Osteoblast (primary cell): Measurements from ENCODE around the gene SPOCD1. TPM values are rescaled to one million over a fixed set of nuclear protein-coding genes. Genes with fewer than 3 reads are reported as not detected.
"Not testable (repeated sequence)": the region's sequence is repeated elsewhere in the genome, so short reads cannot be mapped to it uniquely, and the experiment has no call there.

Experiments used
- DNase-seq: peaks from one replicate; pipeline ENCODE4 v3.0.0; 2011; ENCODE audit warnings: low spot score, mixed read lengths; ENCODE audit not compliant: insufficient read length; ENCODE audit errors: missing footprints
- H2AFZ ChIP-seq: 2 replicates; pipeline ENCODE4 v1.6.0; 2011; ENCODE audit warnings: mild to moderate bottlenecking, low read length
- H3K27ac ChIP-seq: 2 replicates; pipeline ENCODE4 v1.5.1; 2011; ENCODE audit warnings: mild to moderate bottlenecking, low read depth, low read length, moderate library complexity
- H3K27me3 ChIP-seq: 2 replicates; pipeline ENCODE4 v1.6.0; 2012; ENCODE audit warnings: mild to moderate bottlenecking, control low read depth, inconsistent platforms, low read length, moderate library complexity; ENCODE audit not compliant: insufficient read depth
- H3K36me3 ChIP-seq: 2 replicates; pipeline ENCODE4 v1.5.1; 2011; ENCODE audit warnings: mild to moderate bottlenecking, low read length, control low read depth, moderate library complexity; ENCODE audit not compliant: insufficient read depth
- H3K4me1 ChIP-seq: 2 replicates; pipeline ENCODE4 v1.5.1; 2011; ENCODE audit warnings: mild to moderate bottlenecking, low read length, control low read depth, moderate library complexity; ENCODE audit not compliant: insufficient read depth
- H3K4me2 ChIP-seq: 2 replicates; pipeline ENCODE4 v1.6.0; 2011; ENCODE audit warnings: mild to moderate bottlenecking, low read length; ENCODE audit not compliant: insufficient read depth
- H3K4me3 ChIP-seq: fragments of 200-600 bp; sonication (generic); 3 replicates; pipeline ENCODE4 v1.5.1; 2012; ENCODE audit warnings: mild to moderate bottlenecking, low read length, inconsistent platforms; ENCODE audit not compliant: insufficient read depth
- H3K79me2 ChIP-seq: 2 replicates; pipeline ENCODE4 v1.6.0; 2012; ENCODE audit warnings: mild to moderate bottlenecking, low read length, control low read depth, inconsistent platforms; ENCODE audit not compliant: insufficient read depth
- H3K9me3 ChIP-seq: 2 replicates; pipeline ENCODE4 v1.5.1; 2011; ENCODE audit warnings: low read depth, low read length, control low read depth
- H4K20me1 ChIP-seq: 2 replicates; pipeline ENCODE4 v1.6.0; 2012; ENCODE audit warnings: mild to moderate bottlenecking, low read length, control low read depth; ENCODE audit not compliant: insufficient read depth
- total RNA-seq: library from RNA; depleted of rRNA; stranded (reverse); fragments of >200 nt; gene quantifications from 2 replicates; pipeline ENCODE4 v1.2.3, GENCODE V29; 2012
- TF ChIP-seq, protein P1 (sequence below): IDR thresholded peaks from 2 replicates; pipeline ENCODE4 v1.5.1; 2011; ENCODE audit warnings: mild to moderate bottlenecking, low read depth, low read length, moderate library complexity; ENCODE audit errors: extremely low read depth

Gene SPOCD1
- total RNA-seq, 1 donor: 58.6 TPM

DNA sequence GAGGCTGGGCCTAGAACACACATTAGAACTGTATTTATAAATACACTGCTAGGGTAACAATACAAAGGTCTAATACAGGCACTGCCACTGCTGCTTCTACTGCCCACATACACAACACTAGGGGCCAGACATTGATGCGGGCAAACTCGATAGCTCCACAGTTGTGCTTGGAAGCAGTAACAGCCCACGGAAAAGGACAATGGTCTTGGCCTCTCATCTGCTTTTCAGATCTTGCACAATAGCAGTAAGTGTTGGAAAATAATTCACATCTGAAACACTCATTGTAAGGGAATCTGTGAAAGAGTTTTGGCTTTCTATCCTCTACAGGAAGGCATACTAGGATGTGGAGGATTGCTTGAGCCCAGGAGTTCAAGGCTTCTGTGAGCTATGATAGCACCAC is 6.9 kb upstream of the SPOCD1 start:
- Histone ChIP-seq H3K4me2 (no peak overlapping the region), H3K4me1 (peaks cover 4% of the 10 kb centered on the region), H3K9me3 (no peaks in the 10 kb centered on the region), H4K20me1 (no peaks in the 10 kb centered on the region), H3K79me2 (no peaks in the 10 kb centered on the region), H3K27ac (no peak overlapping the region), H3K27me3 (no peaks in the 10 kb centered on the region), H3K4me3 (no peak overlapping the region), H3K36me3 (no peaks in the 10 kb centered on the region), H2AFZ (peak overlapping the region; percentile 5)
- TF ChIP-seq, protein P1, sequence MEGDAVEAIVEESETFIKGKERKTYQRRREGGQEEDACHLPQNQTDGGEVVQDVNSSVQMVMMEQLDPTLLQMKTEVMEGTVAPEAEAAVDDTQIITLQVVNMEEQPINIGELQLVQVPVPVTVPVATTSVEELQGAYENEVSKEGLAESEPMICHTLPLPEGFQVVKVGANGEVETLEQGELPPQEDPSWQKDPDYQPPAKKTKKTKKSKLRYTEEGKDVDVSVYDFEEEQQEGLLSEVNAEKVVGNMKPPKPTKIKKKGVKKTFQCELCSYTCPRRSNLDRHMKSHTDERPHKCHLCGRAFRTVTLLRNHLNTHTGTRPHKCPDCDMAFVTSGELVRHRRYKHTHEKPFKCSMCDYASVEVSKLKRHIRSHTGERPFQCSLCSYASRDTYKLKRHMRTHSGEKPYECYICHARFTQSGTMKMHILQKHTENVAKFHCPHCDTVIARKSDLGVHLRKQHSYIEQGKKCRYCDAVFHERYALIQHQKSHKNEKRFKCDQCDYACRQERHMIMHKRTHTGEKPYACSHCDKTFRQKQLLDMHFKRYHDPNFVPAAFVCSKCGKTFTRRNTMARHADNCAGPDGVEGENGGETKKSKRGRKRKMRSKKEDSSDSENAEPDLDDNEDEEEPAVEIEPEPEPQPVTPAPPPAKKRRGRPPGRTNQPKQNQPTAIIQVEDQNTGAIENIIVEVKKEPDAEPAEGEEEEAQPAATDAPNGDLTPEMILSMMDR: no peak
- peak; percentile 41 for DNase-seq

DNA sequence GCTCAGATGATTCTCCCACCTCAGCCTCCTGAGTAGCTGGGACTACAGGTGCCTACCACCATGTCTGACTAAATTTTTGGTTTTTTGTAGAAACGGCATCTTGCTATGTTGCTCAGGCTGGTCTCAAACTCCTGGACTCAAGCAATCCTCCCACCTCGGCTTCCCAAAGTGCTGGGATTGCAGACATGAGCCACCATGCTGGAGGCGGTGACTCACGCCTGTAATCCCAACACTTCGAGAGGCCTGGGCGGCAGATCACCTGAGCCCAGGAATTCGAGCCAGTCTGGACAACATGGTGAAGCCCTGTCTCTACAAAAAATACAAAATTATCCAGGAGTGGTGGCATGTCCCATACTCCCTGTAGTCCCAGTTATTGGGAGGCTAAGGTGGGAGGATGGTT is 4.4 kb upstream of the SPOCD1 start:
- H3K27me3 ChIP-seq, DNase-seq, H3K4me3 ChIP-seq, H3K79me2 ChIP-seq, H2AFZ ChIP-seq, H3K4me1 ChIP-seq, H4K20me1 ChIP-seq, H3K9me3 ChIP-seq, H3K36me3 ChIP-seq, H3K4me2 ChIP-seq, H3K27ac ChIP-seq: not testable (repeated sequence)

DNA sequence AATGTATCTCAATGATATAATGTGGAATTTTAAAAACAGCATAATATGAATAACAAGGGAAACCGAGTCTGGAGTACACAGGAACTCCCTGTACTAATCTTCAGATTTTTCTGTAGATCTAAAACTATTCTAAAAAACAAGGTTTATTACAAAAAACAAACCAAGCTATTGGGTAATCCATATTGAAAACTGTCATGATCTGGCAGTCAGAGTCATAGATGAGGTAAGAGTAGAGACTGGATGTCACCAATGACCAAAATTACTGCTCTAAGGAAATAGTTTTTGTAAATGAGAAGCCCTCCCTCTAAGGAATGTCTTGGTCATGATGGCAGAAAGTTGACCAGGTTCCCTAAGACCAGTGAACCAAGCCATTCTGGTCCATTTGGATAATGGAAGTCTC is 2.4 kb upstream of the SPOCD1 start:
- H3K4me2 ChIP-seq: no peak overlapping the region
- H3K27me3 ChIP-seq: no peaks in the 10 kb centered on the region
- H3K79me2 ChIP-seq: no peaks in the 10 kb centered on the region
- H2AFZ ChIP-seq: no peak overlapping the region
- peaks cover 4% of the 10 kb centered on the region for H3K4me1 ChIP-seq
- DNase-seq: no peak
- no peaks in the 10 kb centered on the region for H4K20me1 ChIP-seq
- no peaks in the 10 kb centered on the region for H3K36me3 ChIP-seq
- no peak overlapping the region for H3K27ac ChIP-seq
- TF ChIP-seq, protein P1: no peak
- H3K4me3 ChIP-seq: no peak overlapping the region
- H3K9me3 ChIP-seq: no peaks in the 10 kb centered on the region

DNA sequence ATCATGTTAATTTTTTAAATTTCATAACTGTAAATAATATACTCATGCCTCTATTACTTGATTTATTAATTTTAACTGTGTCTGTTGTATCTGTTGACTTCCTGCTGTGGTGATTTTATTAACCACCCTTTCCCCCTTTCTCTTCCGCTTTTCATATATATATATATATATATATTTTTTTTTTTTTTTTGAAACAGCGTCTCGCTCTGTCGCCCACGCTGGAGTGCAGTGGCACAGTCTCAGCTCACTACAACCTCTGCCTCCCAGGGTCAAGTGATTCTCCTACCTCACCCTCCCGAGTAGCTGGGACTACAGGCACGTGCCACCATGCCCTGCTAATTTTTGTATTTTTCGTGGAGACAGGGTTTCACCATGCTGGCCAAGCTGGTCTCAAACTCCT is 1.1 kb upstream of the SPOCD1 start:
- not testable (repeated sequence) for DNase-seq, H3K4me1 ChIP-seq, H3K79me2 ChIP-seq, H3K27ac ChIP-seq, H3K9me3 ChIP-seq, H3K27me3 ChIP-seq, H4K20me1 ChIP-seq, H3K36me3 ChIP-seq, H3K4me3 ChIP-seq, H2AFZ ChIP-seq, H3K4me2 ChIP-seq

DNA sequence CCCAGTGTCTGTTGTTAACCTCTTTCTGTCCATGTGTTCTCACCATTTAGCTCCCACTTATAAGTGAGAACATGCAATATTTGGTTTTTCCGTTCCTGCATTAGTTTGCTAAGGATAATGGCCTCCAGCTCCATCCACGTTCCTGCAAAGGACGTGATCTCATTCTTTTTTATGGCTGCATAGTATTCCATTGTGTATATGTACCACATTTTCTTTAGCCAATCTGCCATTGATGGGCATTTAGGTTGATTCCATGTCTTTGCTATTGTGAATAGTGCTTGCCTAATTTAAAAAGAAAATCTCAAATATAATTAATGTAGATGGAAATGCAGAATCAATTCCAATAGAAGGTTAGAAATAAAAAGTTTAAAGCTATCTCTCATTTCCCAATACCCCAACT is 679 bp upstream of the SPOCD1 start:
- H4K20me1 ChIP-seq, H3K79me2 ChIP-seq, DNase-seq, H3K4me3 ChIP-seq, H3K27me3 ChIP-seq, H3K9me3 ChIP-seq, H3K27ac ChIP-seq, H3K4me1 ChIP-seq, H3K4me2 ChIP-seq, H2AFZ ChIP-seq, H3K36me3 ChIP-seq: not testable (repeated sequence)
